ENCODE data around the gene LPAR3. TPM values are rescaled to one million over a fixed set of nuclear protein-coding genes. Genes with fewer than 3 reads are reported as not detected.

LPAR3 gene, protein sequence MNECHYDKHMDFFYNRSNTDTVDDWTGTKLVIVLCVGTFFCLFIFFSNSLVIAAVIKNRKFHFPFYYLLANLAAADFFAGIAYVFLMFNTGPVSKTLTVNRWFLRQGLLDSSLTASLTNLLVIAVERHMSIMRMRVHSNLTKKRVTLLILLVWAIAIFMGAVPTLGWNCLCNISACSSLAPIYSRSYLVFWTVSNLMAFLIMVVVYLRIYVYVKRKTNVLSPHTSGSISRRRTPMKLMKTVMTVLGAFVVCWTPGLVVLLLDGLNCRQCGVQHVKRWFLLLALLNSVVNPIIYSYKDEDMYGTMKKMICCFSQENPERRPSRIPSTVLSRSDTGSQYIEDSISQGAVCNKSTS
- 6.3 TPM for polyA plus RNA-seq (2013, experiment 1 of 2)
- polyA plus RNA-seq (2013, experiment 2 of 2) = 6.6 TPM

DNA sequence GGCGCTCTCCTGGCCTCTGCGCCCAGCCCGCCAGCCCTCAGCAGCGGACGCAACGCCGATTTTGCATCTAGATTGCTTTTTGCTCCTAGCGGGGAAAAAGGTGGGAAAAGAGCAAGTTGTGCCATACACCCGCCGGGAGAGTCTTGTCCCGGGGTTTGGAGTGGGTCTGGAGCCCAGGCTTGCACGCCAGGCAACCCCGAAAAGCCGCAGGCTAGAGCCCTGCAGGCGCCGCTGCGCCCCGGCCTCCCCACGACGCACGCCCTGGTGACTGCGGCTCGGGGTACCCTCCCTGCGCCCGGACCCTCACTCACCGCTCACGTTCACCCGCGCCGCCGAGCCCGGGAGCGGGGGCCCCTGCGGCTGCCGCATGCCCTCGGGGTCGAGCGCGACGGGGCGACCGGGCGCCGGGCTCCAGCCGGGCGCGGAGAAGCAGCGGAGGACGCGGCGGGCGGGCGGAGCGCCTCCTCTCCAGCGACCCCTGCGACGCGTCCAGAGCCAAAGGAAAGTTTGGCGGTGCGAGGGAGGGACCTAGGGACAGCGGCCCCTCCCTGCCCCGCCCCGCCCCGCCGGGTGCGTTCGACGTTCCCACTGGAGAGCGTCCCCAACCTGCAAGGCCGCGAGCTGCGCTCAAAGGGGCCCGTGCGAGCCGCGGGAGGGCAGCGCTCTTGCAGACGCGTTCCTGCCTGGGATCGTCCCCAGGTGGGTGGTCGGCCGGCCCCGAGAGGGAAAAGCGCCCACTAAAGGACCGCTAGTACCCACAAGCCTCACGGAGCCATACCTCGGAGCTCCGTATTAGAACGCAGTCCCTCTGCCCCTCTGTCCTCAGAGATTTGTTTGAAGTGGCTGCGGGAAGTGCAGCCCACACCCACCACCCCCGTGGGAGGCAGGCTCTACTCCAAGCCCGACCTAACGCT is at the start of gene LPAR3:
TSS of gene LPAR3 (minus strand) at position 502 of the 914 bp plus-strand sequence. CDS start 27,086 bp downstream, outside the sequence.
- Histone ChIP-seq H3K27ac (ENCODE audit: low read depth, low read length) (no peak within 1 kb of the TSS), H3K23ac (ENCODE audit: low read length) (peak within 1 kb of the TSS; percentile 90), H2BK15ac (replicated peaks; ENCODE audit: low read depth) (no peak within 1 kb of the TSS), H3K27me3 (ENCODE audit: insufficient read depth, low read length, poor library complexity) (peaks cover 12% of the 10 kb centered on the region), H3K4me2 (ENCODE audit: low read length) (peak within 1 kb of the TSS; percentile 94), H3K4me1 (ENCODE audit: control insufficient read depth, low read depth, low read length) (no peaks in the 10 kb centered on the region), H3K9ac (ENCODE audit: low read length) (peak within 1 kb of the TSS; percentile 73), H4K8ac (ENCODE audit: low read depth, low read length) (no peak within 1 kb of the TSS), H3K79me1 (ENCODE audit: low read length) (no peaks in the 10 kb centered on the region), H2AK5ac (ENCODE audit: low read length) (no peak within 1 kb of the TSS), H4K5ac (ENCODE audit: low read length) (no peak within 1 kb of the TSS), H3K18ac (ENCODE audit: low read length) (no peak within 1 kb of the TSS), H3K56ac (ENCODE audit: low read length) (peak within 1 kb of the TSS; percentile 82), H2BK5ac (ENCODE audit: low read length) (no peak within 1 kb of the TSS), H3K4me3 (ENCODE audit: low read length) (peak within 1 kb of the TSS; percentile 52), H3K79me2 (ENCODE audit: control insufficient read depth, insufficient read depth, low read length) (no peaks in the 10 kb centered on the region), H2BK120ac (ENCODE audit: low read depth, low read length) (no peak within 1 kb of the TSS), H3K4ac (ENCODE audit: low read depth, low read length) (no peak within 1 kb of the TSS), H3K36me3 (ENCODE audit: control insufficient read depth, insufficient read depth, low read length) (no peaks in the 10 kb centered on the region)
- no CpG with 5 or more reads among the region's 93 CpGs for WGBS (ENCODE audit: extremely low coverage, insufficient coverage, low lambda C conversion rate)
- DNase-seq = peak; percentile 86

DNA sequence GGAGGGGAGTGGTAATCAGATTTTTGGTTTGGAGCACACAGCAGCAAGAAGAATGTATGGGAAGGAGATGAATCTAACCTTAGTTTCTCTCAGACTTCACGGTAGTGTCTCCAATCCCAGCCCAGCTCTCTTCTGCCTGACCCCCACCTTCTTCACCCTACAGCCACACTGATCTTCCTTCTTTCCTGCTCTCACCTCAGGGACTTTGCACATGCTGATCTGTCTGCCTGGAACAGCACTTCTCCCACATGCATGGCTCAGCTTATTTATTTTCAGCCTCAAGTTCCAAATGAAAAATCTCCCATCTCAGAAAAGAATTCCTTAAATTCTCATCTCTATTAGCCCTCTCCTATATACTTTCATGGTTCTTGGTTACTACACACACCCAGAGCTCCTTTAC is 48.8 kb upstream of the LPAR3 start:
- Histone ChIP-seq H4K5ac (ENCODE audit: low read length) (no peak overlapping the region), H3K9ac (ENCODE audit: low read length) (no peak overlapping the region), H3K4me3 (ENCODE audit: low read length) (no peak overlapping the region), H3K27ac (ENCODE audit: low read depth, low read length) (no peak overlapping the region), H3K79me1 (ENCODE audit: low read length) (no peaks in the 10 kb centered on the region), H2BK120ac (ENCODE audit: low read depth, low read length) (no peak overlapping the region), H3K27me3 (ENCODE audit: insufficient read depth, low read length, poor library complexity) (no peaks in the 10 kb centered on the region), H3K79me2 (ENCODE audit: control insufficient read depth, insufficient read depth, low read length) (no peaks in the 10 kb centered on the region), H2BK5ac (ENCODE audit: low read length) (no peak overlapping the region), H3K56ac (ENCODE audit: low read length) (no peak overlapping the region), H4K8ac (ENCODE audit: low read depth, low read length) (no peak overlapping the region), H3K36me3 (ENCODE audit: control insufficient read depth, insufficient read depth, low read length) (no peaks in the 10 kb centered on the region), H3K4me2 (ENCODE audit: low read length) (no peak overlapping the region), H3K18ac (ENCODE audit: low read length) (no peak overlapping the region), H3K23ac (ENCODE audit: low read length) (no peak overlapping the region), H3K4ac (ENCODE audit: low read depth, low read length) (no peak overlapping the region), H3K4me1 (ENCODE audit: control insufficient read depth, low read depth, low read length) (no peaks in the 10 kb centered on the region), H2AK5ac (ENCODE audit: low read length) (no peak overlapping the region), H2BK15ac (replicated peaks; ENCODE audit: low read depth) (no peak overlapping the region)
- no CpG with 5 or more reads among the region's 1 CpG for WGBS (ENCODE audit: extremely low coverage, insufficient coverage, low lambda C conversion rate)
- no peak for DNase-seq

DNA sequence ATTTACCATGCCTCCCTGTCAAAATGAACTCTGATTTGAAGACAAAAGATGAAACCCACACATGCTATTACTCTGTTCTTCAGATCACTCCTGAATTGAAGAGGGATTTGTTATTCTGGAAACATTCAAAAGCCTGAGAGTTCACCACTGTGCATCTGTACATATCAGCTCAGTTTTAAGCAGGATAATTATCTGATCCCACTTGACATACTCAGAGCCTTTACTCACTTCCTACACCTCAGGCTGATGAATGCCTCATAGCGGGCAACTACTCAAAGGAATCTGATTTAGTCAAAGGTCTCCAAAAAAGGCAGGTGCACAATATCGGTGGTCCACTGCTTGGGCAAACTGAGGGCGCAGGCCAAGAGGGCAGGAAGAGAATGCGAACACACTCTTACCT is 47.5 kb upstream of the LPAR3 start:
- no peak overlapping the region for H3K4me3 ChIP-seq (ENCODE audit: low read length)
- no peaks in the 10 kb centered on the region for H3K36me3 ChIP-seq (ENCODE audit: control insufficient read depth, insufficient read depth, low read length)
- no peak overlapping the region for H2BK5ac ChIP-seq (ENCODE audit: low read length)
- no peak overlapping the region for H2BK15ac ChIP-seq (replicated peaks; ENCODE audit: low read depth)
- H3K79me2 ChIP-seq (ENCODE audit: control insufficient read depth, insufficient read depth, low read length) = no peaks in the 10 kb centered on the region
- H4K8ac ChIP-seq (ENCODE audit: low read depth, low read length) = no peak overlapping the region
- H2AK5ac ChIP-seq (ENCODE audit: low read length) = no peak overlapping the region
- H3K18ac ChIP-seq (ENCODE audit: low read length) = no peak overlapping the region
- H3K4ac ChIP-seq (ENCODE audit: low read depth, low read length) = no peak overlapping the region
- no peak for DNase-seq
- no peak overlapping the region for H3K27ac ChIP-seq (ENCODE audit: low read depth, low read length)
- no peak overlapping the region for H3K56ac ChIP-seq (ENCODE audit: low read length)
- H3K27me3 ChIP-seq (ENCODE audit: insufficient read depth, low read length, poor library complexity) = no peaks in the 10 kb centered on the region
- no peak overlapping the region for H3K9ac ChIP-seq (ENCODE audit: low read length)
- no peak overlapping the region for H4K5ac ChIP-seq (ENCODE audit: low read length)
- H2BK120ac ChIP-seq (ENCODE audit: low read depth, low read length) = no peak overlapping the region
- no peaks in the 10 kb centered on the region for H3K4me1 ChIP-seq (ENCODE audit: control insufficient read depth, low read depth, low read length)
- H3K23ac ChIP-seq (ENCODE audit: low read length) = no peak overlapping the region
- no peak overlapping the region for H3K4me2 ChIP-seq (ENCODE audit: low read length)
- WGBS (ENCODE audit: extremely low coverage, insufficient coverage, low lambda C conversion rate) = no CpG with 5 or more reads among the region's 4 CpGs
- H3K79me1 ChIP-seq (ENCODE audit: low read length) = no peaks in the 10 kb centered on the region

DNA sequence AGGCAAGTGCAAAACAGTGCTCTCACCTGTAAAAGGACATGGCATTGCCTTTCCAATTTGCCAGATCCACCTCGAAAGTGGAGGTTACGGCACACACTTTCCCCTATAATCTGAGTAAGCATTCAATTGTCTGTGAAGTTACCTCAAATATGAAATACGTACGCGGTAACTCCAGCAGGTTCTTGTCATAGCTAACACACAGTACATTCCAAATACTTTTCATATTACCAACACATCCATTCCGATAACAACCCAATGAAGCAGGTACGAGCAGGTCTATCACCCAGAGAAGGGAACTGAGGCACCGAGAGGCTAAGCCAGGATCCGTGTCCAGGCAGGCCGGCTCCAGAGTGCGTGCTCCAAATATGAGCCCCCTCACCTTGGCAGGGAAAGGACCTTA is 46.8 kb upstream of the LPAR3 start:
- H3K4me3 ChIP-seq (ENCODE audit: low read length) = no peak overlapping the region
- no peak overlapping the region for H2BK15ac ChIP-seq (replicated peaks; ENCODE audit: low read depth)
- H3K18ac ChIP-seq (ENCODE audit: low read length) = no peak overlapping the region
- H2AK5ac ChIP-seq (ENCODE audit: low read length) = no peak overlapping the region
- H3K4me1 ChIP-seq (ENCODE audit: control insufficient read depth, low read depth, low read length) = no peaks in the 10 kb centered on the region
- no peaks in the 10 kb centered on the region for H3K79me2 ChIP-seq (ENCODE audit: control insufficient read depth, insufficient read depth, low read length)
- H3K36me3 ChIP-seq (ENCODE audit: control insufficient read depth, insufficient read depth, low read length) = no peaks in the 10 kb centered on the region
- H3K4me2 ChIP-seq (ENCODE audit: low read length) = no peak overlapping the region
- no peak overlapping the region for H2BK120ac ChIP-seq (ENCODE audit: low read depth, low read length)
- no peaks in the 10 kb centered on the region for H3K27me3 ChIP-seq (ENCODE audit: insufficient read depth, low read length, poor library complexity)
- no peak overlapping the region for H4K8ac ChIP-seq (ENCODE audit: low read depth, low read length)
- no peak overlapping the region for H2BK5ac ChIP-seq (ENCODE audit: low read length)
- no peak overlapping the region for H3K4ac ChIP-seq (ENCODE audit: low read depth, low read length)
- no CpG with 5 or more reads among the region's 11 CpGs for WGBS (ENCODE audit: extremely low coverage, insufficient coverage, low lambda C conversion rate)
- H3K79me1 ChIP-seq (ENCODE audit: low read length) = no peaks in the 10 kb centered on the region
- no peak overlapping the region for H3K27ac ChIP-seq (ENCODE audit: low read depth, low read length)
- H4K5ac ChIP-seq (ENCODE audit: low read length) = no peak overlapping the region
- no peak overlapping the region for H3K9ac ChIP-seq (ENCODE audit: low read length)
- no peak overlapping the region for H3K56ac ChIP-seq (ENCODE audit: low read length)
- DNase-seq = no peak
- no peak overlapping the region for H3K23ac ChIP-seq (ENCODE audit: low read length)

DNA sequence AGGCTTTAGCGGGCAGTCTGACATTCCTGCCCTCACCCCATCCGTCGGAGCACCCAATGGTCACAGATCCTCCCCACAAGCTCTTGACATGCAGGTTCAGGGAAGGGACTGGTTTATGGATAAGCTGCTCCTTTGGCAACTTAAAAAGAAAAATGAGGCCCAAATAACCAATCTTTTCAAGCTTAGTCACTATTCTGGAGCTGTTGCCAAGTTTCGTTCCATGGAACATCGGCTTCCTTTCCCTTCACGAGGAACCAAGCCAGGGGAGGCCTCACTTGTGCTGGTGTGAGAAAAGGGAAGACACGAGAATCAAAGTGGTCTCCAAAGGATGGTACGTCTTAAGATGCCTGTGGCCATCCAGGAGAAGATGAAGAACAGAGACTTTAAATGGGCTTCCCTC is 46.1 kb upstream of the LPAR3 start:
- H3K23ac ChIP-seq (ENCODE audit: low read length) = no peak overlapping the region
- no peaks in the 10 kb centered on the region for H3K79me1 ChIP-seq (ENCODE audit: low read length)
- no peak for DNase-seq
- H3K56ac ChIP-seq (ENCODE audit: low read length) = no peak overlapping the region
- H2BK120ac ChIP-seq (ENCODE audit: low read depth, low read length) = no peak overlapping the region
- H3K27ac ChIP-seq (ENCODE audit: low read depth, low read length) = no peak overlapping the region
- H3K4me2 ChIP-seq (ENCODE audit: low read length) = no peak overlapping the region
- no CpG with 5 or more reads among the region's 8 CpGs for WGBS (ENCODE audit: extremely low coverage, insufficient coverage, low lambda C conversion rate)
- no peaks in the 10 kb centered on the region for H3K4me1 ChIP-seq (ENCODE audit: control insufficient read depth, low read depth, low read length)
- no peaks in the 10 kb centered on the region for H3K36me3 ChIP-seq (ENCODE audit: control insufficient read depth, insufficient read depth, low read length)
- no peak overlapping the region for H2AK5ac ChIP-seq (ENCODE audit: low read length)
- no peak overlapping the region for H4K5ac ChIP-seq (ENCODE audit: low read length)
- no peak overlapping the region for H2BK5ac ChIP-seq (ENCODE audit: low read length)
- H3K4ac ChIP-seq (ENCODE audit: low read depth, low read length) = no peak overlapping the region
- H3K27me3 ChIP-seq (ENCODE audit: insufficient read depth, low read length, poor library complexity) = no peaks in the 10 kb centered on the region
- no peaks in the 10 kb centered on the region for H3K79me2 ChIP-seq (ENCODE audit: control insufficient read depth, insufficient read depth, low read length)
- no peak overlapping the region for H3K9ac ChIP-seq (ENCODE audit: low read length)
- no peak overlapping the region for H2BK15ac ChIP-seq (replicated peaks; ENCODE audit: low read depth)
- no peak overlapping the region for H3K4me3 ChIP-seq (ENCODE audit: low read length)
- no peak overlapping the region for H3K18ac ChIP-seq (ENCODE audit: low read length)
- H4K8ac ChIP-seq (ENCODE audit: low read depth, low read length) = no peak overlapping the region
